GF-D8 (cell line): ENCODE data around the gene GLOD5.
"Not testable (repeated sequence)": the region's sequence is repeated elsewhere in the genome, so short reads cannot be mapped to it uniquely, and the experiment has no call there.

Experiments used
- DNase-seq: peaks from one replicate; lab custom pipeline; 2025; lab: John Stamatoyannopoulos, UW

GLOD5 gene

DNA sequence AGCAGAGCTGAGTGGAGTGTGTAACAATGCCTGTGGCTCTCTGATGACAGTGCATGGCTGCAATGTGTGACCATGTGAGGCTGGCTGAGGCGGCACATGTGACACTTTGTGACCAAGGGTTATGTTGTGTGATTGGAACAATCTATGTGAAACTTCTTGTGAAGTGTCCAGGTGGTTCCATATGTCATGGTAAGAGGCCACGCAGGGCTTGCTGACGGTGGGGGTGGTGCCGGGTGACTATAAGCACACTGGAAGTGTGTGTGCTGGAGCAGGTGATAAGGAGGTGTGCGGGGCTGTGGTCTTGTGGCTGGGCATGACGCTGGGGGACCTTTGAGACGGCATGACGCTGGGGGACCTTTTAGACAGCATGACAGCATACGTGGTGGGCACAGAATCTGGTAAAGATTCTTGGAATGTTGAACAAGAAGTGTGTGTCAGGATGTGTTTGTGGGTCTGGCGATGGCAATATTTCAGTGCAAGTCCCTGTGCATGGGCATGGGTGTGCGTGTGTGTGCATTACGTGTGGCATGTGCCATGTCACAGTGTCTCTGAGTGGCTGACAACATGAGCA, 32.9 kb downstream of the GLOD5 start:
- no peak for DNase-seq

DNA sequence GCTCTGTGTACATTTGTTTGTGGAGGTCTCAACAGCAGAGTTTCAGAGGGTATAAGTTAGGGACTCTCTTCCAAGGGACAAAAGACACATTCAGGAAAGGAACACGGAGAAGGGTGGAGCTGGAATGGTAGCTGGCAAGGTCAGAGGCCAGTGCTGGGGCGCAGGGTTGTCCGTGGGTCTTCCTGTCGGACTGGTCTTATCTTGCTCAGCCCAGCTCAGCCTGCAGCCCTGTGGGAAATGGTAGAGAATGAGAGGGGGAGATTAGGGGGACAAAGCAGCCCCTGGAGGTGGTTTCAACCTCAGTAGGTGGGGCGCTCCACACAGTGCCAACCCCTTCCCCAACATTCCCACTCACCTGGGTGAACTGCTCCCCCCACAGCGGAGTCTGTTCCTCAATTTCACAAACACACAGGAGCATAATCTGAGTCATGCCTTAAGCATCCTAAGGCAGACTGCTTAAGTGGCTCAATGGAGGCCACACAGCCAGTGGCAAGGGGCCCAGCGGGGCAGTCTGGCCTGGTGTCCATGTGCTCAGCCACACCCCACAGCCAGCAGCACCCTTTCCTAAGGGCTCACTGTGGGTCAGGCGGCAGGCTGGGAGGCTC, 33.5 kb downstream of the GLOD5 start:
- no peak for DNase-seq

DNA sequence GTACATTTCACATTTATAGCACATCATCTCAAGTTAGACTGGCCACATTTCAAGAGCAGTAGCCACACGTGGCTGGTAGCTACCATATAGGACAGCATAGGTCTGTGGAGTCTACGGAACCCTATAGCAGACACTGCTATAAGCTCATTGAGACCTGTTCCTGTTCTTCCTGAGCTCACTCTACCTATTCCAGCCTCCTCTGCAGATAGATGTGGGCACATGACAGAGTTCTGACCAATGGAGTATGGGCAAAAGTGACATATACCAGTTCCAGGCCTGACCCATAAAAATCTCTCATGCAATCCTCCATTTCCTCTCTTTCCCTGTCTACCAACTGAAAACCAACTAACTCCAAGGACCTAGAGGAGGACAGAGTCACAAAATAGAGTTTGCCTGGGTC, 36.8 kb downstream of the GLOD5 start:
- DNase-seq: no peak

DNA sequence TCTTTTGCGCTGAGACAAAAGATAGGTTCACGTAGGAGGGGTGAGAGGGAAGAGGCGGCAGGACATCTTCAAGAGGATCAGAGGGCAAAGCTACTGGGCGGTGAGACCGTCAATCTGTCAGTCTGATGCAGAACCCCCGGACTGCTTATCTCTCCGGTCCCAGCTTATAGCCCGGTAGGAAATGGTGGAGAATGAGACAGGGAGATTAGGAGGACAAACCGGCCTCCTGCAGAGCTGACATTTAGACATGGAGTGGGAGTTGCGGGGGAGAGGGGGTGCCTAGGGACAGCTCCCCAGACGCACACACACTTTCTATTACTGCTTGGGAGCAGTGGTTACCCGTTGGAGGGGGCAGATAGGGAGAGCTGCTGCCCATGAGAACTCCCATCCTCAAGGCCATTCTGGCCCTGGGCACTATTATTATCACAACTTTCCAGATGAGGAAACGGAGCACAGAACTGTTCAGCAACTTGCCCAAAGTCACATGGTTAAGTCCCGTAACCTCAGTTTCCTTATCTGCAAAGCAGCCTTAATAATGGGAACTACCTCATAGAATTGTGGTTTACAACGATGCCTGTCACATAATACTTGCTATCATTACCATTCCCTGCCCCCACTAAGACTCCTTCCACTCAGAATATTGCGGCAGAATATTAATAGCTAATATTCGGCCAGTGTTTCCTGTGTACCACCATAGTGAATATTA, 39.2 kb downstream of the GLOD5 start:
- peak; percentile 38 for DNase-seq

DNA sequence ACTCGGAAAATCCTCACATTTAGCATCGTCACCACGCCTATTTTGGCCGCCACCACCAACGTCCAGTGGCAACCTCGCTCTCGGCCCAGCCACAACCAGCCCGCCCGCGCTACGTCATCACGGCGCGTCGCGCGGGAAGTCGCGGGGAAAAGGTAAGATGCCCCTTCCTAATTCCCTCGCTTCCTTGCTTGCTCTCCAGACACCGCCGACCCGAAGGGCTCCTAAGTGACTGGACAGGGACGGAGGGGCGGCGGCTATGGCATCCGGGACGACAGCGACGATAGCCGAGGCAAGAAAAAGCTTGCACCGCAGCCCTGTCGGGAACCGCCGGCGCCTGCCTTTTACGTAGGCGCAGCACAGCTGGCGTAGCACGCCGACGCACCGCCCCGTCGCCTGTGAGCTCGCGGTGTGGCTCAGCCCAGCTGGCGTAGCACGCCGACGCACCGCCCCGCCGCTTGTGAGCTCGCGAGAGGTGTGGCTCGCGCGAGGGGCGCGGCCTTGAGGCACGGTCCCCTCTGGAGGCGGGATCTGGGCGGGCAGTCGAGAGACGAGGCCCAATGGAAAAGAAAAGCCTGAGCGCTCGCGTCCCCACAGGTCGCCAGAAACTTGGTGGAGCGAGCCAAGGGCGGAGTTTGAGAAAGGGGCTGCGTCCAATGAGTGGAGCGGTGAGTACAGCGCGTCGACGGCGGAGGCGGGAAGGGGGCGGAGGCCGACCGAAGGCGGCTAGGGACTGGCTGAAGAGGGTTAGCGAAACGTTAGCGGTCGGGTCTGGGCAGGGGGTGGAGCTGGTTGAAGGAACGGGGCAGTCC, 39.9 kb downstream of the GLOD5 start, which contains the start of gene HDAC6:
Gene HDAC6, plus strand, starts transcription at position 788 of the 809 bp plus-strand sequence. CDS start 626 bp downstream, outside the sequence.
- DNase-seq: peak; percentile 93

DNA sequence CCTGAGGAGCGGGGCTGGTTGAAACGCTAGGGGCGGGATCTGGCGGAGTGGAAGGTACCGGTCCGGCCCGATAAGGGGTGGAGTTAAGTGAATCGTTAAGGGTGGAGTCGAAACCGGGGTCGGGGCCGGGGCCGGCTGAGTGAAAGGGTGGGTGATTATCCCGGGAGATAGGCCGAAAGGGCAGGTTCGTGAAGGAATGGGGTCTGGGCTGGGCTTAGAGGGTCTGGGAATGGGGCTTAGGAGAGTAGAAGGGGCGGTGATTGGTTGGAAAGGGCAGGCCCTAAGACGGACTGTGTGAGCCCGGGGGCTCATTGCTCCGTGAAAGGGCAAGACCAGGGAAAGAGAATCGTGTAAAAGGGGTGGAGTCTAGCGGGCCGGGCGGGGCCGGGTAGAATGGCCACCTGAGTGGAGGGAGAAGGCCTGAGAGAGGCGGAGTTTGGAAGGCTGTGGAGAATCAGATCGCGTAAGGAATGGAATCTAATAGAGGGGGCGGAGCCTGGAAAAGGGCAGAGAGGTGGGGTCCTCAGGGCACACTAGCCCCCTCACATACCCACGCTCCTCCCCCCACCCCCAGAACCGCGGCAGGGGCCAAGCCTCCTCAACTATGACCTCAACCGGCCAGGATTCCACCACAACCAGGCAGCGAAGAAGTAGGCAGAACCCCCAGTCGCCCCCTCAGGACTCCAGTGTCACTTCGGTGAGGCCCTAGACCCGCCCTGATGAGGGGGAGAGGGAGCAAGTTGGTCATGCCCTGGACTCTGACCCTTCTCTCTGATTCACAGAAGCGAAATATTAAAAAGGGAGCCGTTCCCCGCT, 40.8 kb downstream of the GLOD5 start:
- peak; percentile 20 for DNase-seq

DNA sequence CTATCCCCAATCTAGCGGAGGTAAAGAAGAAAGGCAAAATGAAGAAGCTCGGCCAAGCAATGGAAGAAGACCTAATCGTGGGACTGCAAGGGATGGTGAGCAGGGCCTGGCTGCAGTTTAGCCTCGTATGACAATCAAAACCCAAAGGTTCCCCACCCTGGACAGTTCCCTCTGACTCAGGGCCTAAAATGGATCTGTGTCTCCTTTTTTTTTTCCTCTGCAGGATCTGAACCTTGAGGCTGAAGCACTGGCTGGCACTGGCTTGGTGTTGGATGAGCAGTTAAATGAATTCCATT, 41.3 kb downstream of the GLOD5 start:
- DNase-seq: no peak

DNA sequence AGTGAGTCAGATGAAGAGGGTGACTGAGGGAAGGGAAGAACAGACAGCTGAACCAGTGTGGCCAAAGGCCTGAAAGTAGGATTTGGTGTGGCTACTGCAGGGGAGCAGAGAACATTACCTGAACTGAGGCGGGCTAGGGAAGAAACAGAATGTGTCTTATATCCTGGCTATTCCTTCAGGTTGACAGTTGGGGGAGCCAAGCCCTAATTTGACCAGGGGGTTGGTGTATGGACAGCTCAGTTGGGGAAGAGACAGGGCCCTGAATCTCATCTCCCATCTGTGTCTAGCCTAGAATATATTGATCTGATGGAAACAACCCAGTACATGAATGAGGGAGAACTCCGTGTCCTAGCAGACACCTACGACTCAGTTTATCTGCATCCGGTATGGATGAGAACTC, 44.5 kb downstream of the GLOD5 start:
- DNase-seq: no peak

DNA sequence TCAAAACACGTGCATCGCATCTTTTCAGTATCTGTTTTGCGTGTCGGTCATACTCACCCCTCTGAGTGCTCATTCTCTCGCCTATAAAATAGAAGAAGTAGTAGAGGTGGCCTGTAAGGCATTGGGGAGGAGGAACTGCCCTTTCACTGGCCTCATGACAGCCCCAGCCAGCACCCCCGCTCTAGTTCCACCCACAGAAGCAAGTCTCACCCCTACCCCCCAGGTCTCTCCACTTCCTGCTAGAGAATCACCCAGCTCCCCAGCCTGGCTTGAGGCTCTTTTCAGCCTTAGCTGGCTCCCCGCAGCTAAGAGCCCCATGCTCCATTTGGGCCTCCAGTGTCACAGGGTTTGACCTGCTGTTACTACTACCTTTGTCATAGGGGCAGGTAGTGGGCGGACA, 52.1 kb downstream of the GLOD5 start:
- DNase-seq: no peak

DNA sequence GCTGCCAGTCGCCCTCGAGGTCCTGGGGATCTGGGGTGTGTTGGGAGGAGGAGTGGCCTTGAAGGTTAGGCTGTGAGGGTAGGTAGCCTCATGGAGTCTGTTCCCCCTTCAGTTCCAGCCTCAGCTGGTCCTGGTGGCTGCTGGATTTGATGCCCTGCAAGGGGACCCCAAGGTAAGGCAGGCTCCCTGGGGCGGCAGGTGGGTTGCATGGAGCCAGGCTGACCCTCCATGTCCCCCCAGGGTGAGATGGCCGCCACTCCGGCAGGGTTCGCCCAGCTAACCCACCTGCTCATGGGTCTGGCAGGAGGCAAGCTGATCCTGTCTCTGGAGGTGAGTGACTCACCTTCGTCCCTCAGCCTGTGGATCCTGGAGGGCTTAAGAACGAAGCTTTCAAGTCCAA, 53.2 kb downstream of the GLOD5 start:
- no peak for DNase-seq

DNA sequence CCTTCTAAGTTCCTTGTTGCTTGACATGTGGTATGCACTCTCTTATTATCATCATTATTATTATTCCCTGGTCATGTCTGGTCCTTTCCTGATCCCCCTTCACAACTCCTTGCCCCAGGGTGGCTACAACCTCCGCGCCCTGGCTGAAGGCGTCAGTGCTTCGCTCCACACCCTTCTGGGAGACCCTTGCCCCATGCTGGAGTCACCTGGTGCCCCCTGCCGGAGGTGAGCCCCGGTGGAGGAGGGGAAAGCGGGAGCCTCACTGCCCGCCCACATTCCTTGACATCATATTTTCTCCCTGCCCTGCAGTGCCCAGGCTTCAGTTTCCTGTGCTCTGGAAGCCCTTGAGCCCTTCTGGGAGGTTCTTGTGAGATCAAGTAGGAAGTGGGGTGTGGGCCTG, 53.7 kb downstream of the GLOD5 start:
- no peak for DNase-seq

DNA sequence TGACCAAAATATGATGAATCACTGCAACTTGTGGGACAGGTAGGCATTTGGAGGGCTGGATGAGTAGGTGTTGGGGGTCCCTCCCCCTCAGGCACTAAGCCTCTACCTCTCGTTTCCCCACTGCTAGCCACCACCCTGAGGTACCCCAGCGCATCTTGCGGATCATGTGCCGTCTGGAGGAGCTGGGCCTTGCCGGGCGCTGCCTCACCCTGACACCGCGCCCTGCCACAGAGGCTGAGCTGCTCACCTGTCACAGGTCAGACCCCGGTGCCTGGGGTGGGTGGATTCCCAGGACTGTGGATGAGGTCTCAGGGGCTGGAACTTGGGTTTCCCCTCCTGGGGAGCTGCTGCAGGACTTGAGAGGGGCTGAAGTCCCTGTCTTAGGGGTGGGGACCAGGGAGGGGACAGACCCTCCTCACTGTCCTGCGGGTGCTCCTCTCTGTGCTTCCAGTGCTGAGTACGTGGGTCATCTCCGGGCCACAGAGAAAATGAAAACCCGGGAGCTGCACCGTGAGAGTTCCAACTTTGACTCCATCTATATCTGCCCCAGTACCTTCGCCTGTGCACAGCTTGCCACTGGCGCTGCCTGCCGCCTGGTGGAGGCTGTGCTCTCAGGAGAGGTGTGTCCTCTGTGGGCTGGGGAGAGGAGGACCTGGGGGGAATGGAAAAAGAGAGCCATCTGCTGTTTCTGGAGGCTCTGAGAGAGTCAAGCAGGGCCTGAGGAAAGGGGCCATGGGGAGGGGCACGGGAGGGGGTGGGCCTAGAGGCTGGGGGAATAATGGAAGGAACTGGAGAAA, 54.7 kb downstream of the GLOD5 start:
- no peak for DNase-seq

DNA sequence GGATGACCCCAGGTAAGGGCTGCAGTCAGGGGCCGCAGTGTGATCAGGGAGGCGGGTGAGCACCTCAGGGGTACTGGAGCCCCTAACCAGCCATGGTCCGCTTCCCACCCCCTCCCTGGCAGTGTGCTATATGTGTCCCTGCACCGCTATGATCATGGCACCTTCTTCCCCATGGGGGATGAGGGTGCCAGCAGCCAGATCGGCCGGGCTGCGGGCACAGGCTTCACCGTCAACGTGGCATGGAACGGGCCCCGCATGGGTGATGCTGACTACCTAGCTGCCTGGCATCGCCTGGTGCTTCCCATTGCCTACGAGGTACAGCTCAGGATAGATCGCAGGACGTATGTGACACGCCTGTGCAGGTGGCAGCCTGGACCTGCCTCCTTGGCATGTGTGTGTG, 56.6 kb downstream of the GLOD5 start:
- no peak for DNase-seq

DNA sequence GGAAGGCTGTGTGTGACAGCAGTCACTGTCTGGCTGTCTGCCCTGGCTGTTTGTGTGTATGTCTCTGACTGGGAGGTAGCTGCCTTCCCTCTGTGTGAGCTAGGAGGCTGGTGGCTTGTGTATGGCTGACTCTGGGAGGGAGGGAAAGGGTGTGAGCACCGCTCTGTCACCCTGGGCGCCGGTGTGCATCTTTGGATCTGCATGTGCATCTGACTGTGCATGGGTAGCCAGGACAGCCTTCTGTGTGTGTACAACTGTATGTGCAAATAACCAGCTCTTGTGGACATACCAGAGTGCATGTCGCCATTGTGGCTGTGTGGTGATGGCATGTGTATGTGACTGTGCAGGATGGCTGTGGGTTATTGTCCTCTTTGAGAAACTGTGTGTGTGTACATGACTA, 57.3 kb downstream of the GLOD5 start:
- no peak for DNase-seq

DNA sequence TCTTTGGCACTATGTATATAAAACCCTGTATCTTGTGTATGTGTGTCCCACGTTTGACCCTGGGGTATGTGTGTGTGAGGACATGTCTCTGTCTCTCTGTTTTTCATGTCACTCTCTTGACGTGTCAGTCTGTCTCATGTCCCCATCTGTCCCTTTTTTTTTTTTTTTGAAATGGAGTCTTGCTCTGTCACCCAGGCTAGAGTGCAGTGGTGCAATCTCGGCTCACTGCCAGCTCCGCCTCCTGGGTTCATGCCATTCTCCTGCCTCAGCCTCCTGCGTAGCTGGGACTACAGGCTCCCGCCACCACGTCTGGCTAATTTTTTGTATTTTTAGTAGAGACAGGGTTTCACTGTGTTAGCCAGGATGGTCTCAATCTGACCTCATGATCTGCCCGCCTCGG, 57.8 kb downstream of the GLOD5 start:
- not testable (repeated sequence) for DNase-seq

DNA sequence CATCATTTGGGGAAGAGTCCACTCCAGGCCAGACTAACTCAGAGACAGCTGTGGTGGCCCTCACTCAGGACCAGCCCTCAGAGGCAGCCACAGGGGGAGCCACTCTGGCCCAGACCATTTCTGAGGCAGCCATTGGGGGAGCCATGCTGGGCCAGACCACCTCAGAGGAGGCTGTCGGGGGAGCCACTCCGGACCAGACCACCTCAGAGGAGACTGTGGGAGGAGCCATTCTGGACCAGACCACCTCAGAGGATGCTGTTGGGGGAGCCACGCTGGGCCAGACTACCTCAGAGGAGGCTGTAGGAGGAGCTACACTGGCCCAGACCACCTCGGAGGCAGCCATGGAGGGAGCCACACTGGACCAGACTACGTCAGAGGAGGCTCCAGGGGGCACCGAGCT, 61.5 kb downstream of the GLOD5 start:
- DNase-seq: no peak
